H1 (cell line): ENCODE data around the gene MAP3K10. TPM values are rescaled to one million over a fixed set of nuclear protein-coding genes. Genes with fewer than 3 reads are reported as not detected.

ENCODE experiments used
- CHD1 ChIP-seq: IDR thresholded peaks from 2 replicates; pipeline ENCODE4 v1.6.1; 2012; ENCODE audit warnings: low read depth, low read length, improper control_type of control experiment
- CREB1 ChIP-seq: IDR thresholded peaks from 2 replicates; pipeline ENCODE4 v1.6.1; 2012; ENCODE audit warnings: inconsistent platforms
- CTBP2 ChIP-seq: IDR thresholded peaks from 2 replicates; pipeline ENCODE4 v1.7.0; 2011; ENCODE audit warnings: borderline replicate concordance, mild to moderate bottlenecking, moderate library complexity, mixed read lengths, low read length; ENCODE audit not compliant: insufficient read depth, insufficient read length
- RNF2 ChIP-seq: fragments of 200-900, 300-1000 bp; sonication (generic); IDR thresholded peaks from 2 replicates; pipeline ENCODE4 v1.7.1; 2016; ENCODE audit warnings: borderline replicate concordance, low read depth, mild to moderate bottlenecking, antibody characterized with exemption, low read length; ENCODE audit not compliant: poor library complexity, severe bottlenecking; ENCODE audit errors: missing control alignments
- RXRA ChIP-seq: IDR thresholded peaks from 2 replicates; pipeline ENCODE4 v1.6.1; 2011; ENCODE audit warnings: low read depth, mild to moderate bottlenecking, low read length, moderate library complexity; ENCODE audit not compliant: insufficient read depth
- polyA plus RNA-seq, 7 experiments: library from polyadenylated mRNA; depleted of rRNA in 3 of 7; stranded (reverse) in 5 of 7; unstranded in 2 of 7; fragments of >200 nt in 5 of 7; fragments of 200-250 nt in 2 of 7; gene quantifications; 1 replicate in 5 of 7; 2 replicates in 1 of 7; 4 replicates in 1 of 7; pipeline versions ENCODE4 v1.2.1 to v1.2.3, GENCODE V29; 2011 to 2013; ENCODE audit warnings: missing spikeins in 2 of 7, mixed read lengths in 2 of 7
- total RNA-seq: library from RNA; stranded (reverse); fragmentation: NEBNext Ultra II Directional; extraction: Animal tissue kit (Norgen Biotek cat#: 25700); gene quantifications from 2 replicates; pipeline ENCODE4 v1.2.1, GENCODE V29; 2021

The MAP3K10 gene
- total and polyA plus RNA-seq, 2 of the 8 experiments (the other 6 are each of a cell fraction or from before 2014, with no cell fraction given): 4.9 to 15.9 TPM

DNA sequence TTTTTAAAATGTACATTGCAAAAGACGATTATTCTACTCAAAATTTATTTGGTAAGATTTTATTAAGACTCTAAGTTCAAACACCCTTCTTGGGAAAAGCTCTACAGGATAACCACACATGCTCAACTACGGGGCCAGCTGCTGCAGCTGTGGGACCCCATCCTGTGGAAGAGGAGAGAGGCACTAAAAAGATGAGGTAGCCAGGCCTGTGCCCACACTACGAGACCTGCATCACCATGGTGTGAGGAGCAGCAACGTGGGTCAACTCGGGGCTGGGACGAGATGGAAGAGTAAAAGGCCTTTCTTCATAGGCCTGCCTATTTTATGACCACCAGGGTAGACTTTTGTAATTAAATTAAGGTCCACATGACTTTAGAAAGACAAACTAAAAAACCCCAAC, 39.8 kb downstream of the MAP3K10 start (continued):
- no peak for TF ChIP-seq RNF2
- no peak for TF ChIP-seq CREB1
- TF ChIP-seq CHD1: no peak
- TF ChIP-seq RXRA: no peak
- TF ChIP-seq CTBP2: no peak
